Fibroblast of peridontal ligament (primary cell): ENCODE data around the gene GNA14.
"Not testable (repeated sequence)": the region's sequence is repeated elsewhere in the genome, so short reads cannot be mapped to it uniquely, and the experiment has no call there.

Experiments
- DNase-seq: peaks from one replicate; pipeline ENCODE4 v3.0.0-alpha.2; 2010; ENCODE audit errors: extremely low read depth

Gene GNA14

GRCh38 chr9:77648234-77649108, at the start of gene GNA14:
TSS of gene GNA14 (minus strand) at chr9:77648322. CDS start at chr9:77647793, 529 bp downstream.
- peak; percentile 2 for DNase-seq

DNA sequence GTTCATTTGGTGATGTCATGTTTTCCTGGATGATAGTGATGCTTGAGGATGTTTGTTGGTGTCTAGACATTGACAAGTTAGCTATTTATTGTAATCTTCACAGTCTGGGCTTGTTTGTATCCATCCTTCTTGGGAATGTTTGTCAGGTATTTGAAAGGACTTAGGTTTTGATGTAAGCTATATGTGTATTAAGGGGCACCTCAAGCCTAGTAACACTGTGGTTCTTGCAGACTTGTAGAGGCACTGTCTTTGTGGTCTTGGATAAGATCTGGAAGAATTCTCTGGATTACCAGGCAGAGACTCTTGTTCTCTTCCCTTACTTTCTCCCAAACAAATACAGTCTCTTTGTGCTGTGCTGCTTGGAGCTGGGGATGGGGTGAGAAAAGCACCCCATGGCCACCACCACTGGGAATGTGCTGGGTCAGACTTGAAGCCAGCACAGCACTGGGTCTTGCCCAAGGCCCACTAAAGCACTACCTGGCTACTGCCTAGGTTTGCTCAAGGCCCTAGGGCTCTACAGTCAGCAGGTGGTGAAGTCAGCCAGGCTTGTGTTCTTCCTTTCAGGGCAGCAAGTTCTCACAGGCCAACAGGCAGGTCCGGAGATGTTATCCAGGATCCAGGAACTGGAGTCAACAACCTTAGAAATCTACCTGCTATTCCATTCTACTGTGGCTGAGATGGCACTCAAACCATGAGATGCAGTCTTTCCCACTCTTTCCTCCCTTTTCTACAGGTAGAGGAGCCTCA, 49.3 kb upstream of the GNA14 start:
- no peak for DNase-seq

GRCh38 chr9:77690723-77691122, 42.6 kb upstream of the GNA14 start:
- DNase-seq: not testable (repeated sequence)

GRCh38 chr9:77690119-77690518, 42.0 kb upstream of the GNA14 start:
- DNase-seq: peak; percentile 31

GRCh38 chr9:77687737-77688136, 39.6 kb upstream of the GNA14 start:
- not testable (repeated sequence) for DNase-seq

- peak; percentile 6 for DNase-seq
Observed at GRCh38 chr9:77680581-77680980, 32.5 kb upstream of the GNA14 start.

DNA sequence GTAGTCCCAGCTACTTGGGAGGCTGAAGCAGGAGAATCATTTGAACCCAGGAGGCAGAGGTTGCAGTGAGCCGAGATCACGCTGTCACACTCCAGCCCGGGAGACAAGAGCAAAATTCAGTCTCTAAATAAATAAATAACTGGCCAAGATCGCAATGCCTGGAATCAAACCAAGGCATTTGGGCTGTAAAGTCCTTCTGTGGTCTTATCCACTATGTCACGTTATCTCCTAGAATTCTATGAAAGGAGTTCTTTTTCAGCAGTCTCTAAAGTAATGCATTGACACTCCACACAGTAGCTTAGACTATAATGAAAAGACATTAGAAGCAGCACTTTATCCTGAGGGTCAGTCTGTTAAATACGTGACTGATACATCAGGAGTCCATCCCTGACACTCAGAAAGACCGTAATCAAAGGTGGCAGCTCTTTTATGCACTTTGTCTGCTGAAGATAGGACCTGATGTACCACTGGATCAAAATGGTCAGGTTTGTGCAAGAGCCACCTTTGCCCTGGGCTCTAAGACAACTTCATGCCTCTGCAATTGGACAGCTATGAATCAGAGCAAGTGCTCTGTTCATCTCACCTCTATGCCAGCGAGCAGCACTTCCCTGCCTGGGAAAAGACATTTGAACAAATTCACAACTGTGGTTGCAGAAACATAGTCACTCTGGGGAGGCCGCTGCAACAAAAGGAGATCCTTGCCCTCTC, 31.7 kb upstream of the GNA14 start:
- DNase-seq: no peak

GRCh38 chr9:77679088-77679487, 31.0 kb upstream of the GNA14 start:
- no peak for DNase-seq

DNA sequence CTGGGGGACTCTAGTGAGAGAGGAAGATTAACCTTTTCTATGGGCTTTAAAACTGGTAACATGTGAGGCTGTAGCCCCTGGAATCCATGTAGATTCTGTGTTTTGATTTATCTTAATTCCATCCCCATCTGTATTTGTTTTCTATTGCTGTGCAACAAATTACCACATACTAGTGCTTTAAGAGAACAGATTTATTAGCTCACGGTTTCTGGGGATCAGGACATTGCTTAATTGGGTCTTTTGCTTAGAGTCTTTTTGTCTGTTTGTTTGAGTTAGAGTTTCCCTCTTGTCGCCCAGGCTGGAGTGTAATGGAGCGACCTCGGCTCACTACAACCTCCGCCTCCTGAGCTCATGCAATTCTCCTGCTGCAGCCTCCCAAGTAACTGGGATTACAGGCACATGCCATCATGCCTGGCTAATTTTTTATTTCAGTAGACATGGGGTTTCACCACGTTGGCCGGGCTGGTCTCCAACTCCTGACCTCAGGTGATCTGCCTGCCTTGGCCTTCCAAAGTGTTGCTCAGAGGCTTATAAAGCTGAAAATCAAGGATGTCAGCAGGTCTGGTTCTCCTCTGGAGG, 29.9 kb upstream of the GNA14 start:
- no peak for DNase-seq

DNA sequence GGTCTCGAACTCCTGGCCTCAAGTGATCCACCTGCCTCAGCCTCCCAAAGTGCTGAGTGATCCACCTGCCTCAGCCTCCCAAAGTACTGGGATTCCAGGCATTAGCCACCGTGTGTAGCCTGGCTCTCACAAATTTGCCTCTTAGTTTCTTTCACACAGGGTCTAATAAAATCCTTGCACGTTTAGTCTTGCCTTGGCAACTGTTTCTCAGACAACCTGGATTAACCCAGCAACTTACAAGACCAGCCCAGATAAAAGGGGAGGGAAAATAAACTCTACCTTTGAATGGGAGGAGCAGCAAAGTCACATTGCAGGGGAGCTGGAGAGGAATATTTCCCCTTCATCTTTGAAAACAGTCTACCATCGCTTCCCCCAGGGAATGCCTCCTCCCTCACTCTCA, 29.3 kb upstream of the GNA14 start:
- DNase-seq: no peak

DNA sequence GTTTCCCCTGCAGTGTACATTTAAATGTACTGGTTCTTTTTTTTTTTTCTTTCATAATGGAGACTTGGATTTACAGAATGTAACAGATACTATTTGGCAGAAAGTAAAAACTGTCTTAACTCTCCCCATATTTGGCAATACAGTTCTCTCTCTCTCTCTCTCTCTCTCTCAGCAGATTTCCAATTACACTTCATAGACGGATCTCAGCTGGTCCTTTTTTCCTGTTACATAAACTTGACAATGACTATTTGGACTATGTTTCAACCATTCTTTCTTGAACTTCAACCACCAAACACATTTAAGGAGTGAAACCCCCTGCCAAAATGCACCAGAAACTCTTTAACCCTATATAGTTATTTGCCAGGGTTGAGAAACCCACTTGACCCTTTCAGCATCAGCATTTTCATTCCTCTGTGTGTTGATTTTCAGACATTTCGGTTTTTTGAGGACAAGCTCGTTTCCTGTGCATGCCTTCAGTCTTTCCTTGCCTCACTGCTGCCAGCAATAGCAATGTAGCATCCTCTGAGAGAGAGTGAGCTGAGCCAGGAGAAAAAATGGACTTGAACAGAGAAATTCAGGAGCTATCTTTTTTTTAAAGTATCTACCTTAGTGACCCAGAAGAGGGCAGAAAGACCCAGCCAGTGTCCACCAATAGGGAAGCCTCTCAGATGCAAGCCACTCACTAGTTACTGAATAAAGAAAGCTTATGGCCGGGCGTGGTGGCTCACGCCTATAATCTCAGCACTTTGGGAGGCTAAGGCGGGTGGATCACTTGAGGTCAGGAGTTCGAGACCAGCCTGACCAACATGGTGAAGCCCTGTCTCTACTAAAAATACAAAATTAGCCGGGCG, 26.0 kb upstream of the GNA14 start:
- DNase-seq: peak; percentile 72

DNA sequence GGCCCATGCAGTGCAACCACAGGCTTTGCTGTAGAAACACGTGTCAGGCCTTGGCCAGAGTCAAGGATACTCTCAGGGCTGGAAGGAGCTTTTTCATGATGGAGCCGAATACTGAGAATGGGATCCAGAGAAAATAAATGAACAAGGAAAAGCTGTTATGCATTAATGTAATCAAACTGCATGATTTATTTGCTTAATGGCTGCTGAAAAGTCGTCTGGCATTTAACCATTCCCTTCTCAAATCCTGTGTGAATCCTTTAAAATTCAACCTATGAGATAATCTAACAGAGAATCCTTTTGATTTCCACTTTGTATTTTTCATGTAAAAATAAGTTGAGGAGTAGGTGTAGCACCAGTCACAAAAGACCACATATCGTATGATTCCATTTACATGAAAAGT, 24.1 kb upstream of the GNA14 start:
- DNase-seq: no peak

- no peak for DNase-seq
Observed at GRCh38 chr9:77667151-77667550, 19.0 kb upstream of the GNA14 start.

DNA sequence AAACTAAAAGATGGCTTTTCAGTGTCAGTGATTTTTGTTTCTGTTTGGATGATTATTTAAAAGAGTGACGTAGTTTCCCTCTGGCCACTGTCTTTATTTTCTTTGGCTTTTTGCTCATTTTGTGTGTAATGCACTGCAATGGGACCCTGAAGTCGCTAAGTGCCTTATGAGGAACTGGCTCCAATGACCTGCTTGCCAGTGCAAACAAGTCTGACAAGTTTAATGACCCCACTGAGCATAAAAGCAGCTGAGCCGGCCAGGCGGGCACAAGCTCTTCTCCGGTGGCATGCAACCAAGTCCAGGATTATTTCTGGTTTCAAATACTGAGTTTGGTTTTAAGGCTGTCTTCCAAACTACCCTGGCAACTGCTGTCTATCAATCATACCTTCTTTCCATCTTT, 15.6 kb upstream of the GNA14 start:
- peak; percentile 41 for DNase-seq

- no peak for DNase-seq
Observed at GRCh38 chr9:77661566-77662085, 13.5 kb upstream of the GNA14 start.

DNA sequence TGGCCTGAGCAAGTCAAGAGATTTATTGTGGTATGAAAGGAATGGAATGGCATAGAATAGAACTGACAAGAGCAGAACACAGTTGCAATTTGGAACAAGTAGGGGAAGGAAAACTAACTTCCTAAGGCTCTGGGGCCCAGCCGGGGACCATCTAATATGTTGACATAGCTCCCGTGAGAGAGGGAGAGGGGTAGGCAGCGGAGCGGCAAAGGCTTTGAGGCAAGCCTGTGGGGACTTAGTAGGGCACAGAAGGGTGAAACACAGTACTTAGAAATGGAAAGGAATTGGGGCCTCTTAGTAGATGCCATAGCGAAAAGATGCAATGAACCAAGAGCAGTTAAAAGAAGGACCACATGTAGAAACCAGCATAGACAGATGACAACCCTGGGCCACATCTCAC, 11.8 kb upstream of the GNA14 start:
- DNase-seq: no peak

- DNase-seq: no peak
Observed at GRCh38 chr9:77651203-77651602, 3.1 kb upstream of the GNA14 start.

DNA sequence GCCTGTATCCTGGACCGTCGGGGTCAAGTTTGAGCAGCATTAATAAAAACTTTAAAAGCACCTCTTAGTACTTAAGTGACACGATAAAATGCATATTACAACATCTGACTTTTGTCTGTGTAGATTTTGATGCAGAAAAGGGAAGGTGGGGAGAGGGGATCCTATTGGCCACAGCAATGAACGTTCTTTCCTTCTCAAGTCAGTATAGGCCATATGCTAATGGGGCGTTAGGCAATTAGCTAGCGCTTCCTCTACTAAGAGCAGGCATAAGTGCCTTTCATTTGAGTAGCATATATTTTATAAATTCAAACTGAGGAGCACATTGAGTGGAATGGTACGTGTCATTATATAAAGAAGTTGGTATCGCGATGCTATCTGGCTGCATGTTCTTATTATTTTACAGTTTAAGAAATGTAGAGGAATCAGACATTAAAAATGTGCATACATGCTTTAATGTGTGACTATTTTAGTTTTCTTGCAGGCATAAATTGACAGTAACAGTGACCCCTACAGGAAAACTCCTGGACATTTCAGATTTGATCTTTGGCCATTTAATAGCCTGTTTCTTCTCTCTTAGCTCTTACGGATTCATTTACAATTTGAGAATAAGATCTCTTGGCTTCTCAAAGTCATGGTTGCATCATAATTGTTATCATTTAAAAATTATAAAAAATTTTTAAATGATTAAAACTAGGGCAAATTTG, 1.1 kb upstream of the GNA14 start:
- peak; percentile 38 for DNase-seq

DNA sequence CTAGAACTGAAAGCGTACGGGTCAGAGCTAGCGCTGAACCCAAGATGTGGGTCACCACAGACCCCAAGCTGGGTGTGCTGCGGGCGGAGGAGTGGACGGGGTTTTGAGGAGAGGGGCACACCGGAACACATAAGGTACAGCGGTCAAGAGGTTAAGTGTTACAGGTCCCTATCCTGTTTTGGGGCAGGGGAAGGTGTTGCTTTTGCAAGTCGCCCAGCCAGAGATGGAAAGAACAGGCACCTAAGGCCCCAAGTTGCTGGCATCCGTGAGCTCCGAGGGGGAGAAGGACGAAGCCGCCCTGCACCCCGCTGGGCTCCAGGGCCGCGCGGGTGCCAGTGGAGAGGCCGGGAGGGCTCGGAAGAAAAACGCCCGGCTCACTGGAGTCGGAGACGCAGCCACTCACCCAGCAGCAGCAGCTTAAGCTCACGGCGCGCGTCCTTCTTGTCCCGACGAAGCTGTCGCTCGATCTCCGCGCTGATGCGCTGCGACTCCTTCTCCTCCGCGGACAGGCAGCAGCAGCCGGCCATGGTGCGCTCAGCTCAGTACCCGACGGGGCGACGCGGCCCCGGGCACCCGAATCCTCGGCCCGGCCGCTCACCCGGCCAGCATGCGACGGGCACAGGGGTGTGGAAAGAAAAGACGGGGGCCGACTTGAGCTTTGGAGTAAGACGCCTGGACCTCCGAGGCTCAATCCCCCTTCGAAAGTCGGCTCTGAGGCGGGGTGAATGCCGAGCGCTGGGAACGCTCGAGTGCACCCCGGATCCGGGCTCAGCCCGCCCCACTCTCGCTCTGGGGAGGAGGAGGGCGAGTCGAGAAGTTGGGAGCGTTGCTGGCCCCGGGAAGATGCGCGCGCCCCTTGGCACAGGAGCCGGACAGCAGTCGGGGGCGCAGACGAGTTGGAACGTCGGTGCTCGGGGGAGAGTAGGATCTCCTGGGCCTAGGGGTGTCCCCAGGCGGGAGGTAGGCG, 572 bp downstream of the GNA14 start:
- peak; percentile 5 for DNase-seq
